Measurements from ENCODE around the gene GNB1L.

GNB1L gene

DNA sequence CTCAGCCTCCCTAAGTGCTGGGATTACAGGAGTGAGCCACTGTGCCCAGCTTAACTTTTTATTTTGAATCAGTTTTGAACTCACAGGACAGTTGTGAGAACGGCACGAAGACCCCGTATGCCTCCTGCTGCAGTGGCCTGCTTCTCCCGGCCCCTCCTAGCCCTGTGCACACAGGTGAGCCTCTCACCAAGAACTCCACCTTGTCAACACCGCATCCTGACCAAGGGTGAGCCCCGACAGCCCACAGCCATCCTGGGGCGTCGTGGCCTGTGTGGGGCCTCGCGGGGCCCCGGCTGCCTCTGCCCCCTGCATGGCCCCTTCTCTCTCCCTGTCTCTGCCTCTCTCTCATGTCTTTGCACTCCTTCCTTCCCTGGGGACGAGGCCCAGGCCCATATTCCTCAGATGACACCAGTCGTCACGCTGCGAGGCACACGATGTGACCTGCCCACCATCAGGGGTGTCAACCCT, 38.8 kb downstream of the GNB1L start:
- no peak for DNase-seq (ENCODE audit: low read depth, low spot score)
- no peak overlapping the region for H3K4me3 ChIP-seq (ENCODE audit: low read depth, low read length)
- CTCF ChIA-PET, result interaction anchor here (1.0 to 1.2 kb wide), 3 partner anchors 15 to 85 kb away, joined by 3 to 5 read pairs (median 3); no protein-coding TSS in a partner anchor
- TF ChIP-seq, protein P1, sequence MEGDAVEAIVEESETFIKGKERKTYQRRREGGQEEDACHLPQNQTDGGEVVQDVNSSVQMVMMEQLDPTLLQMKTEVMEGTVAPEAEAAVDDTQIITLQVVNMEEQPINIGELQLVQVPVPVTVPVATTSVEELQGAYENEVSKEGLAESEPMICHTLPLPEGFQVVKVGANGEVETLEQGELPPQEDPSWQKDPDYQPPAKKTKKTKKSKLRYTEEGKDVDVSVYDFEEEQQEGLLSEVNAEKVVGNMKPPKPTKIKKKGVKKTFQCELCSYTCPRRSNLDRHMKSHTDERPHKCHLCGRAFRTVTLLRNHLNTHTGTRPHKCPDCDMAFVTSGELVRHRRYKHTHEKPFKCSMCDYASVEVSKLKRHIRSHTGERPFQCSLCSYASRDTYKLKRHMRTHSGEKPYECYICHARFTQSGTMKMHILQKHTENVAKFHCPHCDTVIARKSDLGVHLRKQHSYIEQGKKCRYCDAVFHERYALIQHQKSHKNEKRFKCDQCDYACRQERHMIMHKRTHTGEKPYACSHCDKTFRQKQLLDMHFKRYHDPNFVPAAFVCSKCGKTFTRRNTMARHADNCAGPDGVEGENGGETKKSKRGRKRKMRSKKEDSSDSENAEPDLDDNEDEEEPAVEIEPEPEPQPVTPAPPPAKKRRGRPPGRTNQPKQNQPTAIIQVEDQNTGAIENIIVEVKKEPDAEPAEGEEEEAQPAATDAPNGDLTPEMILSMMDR (IDR thresholded peaks at IDR 0.05; ENCODE audit: insufficient read depth, low read length, missing control alignments), result no peak
- POLR2A ChIA-PET, result no interaction called here

DNA sequence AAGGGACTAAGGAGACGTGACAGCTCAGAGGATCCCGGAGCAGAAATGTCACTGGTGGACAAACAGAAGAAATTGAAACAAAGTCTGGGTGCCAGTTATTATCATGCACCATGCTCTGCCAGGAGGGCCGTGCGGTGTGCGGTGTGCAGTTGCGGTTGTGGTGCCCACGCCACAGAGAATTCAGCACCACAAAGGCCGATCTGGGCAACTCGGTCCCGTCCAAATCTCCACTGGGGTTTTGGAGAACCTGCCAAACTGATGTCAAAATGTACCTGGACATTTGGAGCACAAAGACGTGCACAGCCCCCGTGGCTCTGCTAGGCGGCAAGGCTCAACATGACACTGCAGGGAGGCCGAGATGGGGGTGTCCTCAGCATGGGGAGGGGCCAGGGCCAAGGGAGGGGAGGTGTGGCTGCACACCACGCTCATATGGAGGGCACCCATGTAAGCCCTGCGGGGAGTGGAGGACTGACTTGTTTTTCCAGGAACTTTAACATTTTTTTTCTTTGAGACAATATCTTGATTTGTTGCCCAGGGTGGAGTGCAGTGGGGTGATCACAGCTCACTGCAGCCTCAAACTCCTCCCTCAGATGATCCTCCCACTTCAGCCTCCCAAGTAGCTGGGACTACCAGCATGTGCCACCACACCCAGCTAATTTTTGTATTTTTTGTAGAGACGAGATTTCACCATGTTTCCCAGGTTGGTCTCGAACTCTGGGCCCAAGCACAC, 39.4 kb downstream of the GNB1L start:
- ChIA-PET CTCF (interaction anchor here (1.0 to 1.2 kb wide), 3 partner anchors 14 to 85 kb away, joined by 3 to 5 read pairs (median 3); no protein-coding TSS in a partner anchor), POLR2A (no interaction called here)
- no peak overlapping the region for H3K4me3 ChIP-seq (ENCODE audit: low read depth, low read length)
- TF ChIP-seq, protein P1 (IDR thresholded peaks at IDR 0.05; ENCODE audit: insufficient read depth, low read length, missing control alignments), result no peak
- no peak for DNase-seq (ENCODE audit: low read depth, low spot score)

DNA sequence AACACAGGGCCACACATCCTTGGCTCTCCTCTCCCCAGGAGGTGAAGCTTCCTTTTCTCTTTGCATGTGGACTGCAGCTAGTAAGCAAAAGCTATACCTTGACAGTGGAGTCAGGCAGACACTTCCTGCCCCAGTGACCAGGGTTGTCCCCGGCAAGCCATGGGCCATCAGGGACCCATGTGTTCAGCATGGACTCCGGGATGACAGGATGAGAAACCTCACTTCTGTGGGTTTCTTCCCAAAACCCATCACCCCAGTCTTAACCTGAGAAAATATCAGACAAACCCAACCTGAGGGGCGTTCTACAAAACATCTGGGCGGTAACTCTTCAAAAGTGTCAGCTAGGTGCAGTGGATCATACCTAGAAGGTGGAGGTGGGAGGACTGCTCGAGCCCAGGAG, 40.2 kb downstream of the GNB1L start:
- H3K4me3 ChIP-seq (ENCODE audit: low read depth, low read length), result no peak overlapping the region
- TF ChIP-seq, protein P1 (IDR thresholded peaks at IDR 0.05; ENCODE audit: insufficient read depth, low read length, missing control alignments), result no peak
- ChIA-PET POLR2A (no interaction called here), CTCF (interaction anchor here (0.8 to 1.0 kb wide), 3 partner anchors 13 to 96 kb away, joined by 3 to 5 read pairs (median 3); no protein-coding TSS in a partner anchor)
- DNase-seq (ENCODE audit: low read depth, low spot score), result no peak

DNA sequence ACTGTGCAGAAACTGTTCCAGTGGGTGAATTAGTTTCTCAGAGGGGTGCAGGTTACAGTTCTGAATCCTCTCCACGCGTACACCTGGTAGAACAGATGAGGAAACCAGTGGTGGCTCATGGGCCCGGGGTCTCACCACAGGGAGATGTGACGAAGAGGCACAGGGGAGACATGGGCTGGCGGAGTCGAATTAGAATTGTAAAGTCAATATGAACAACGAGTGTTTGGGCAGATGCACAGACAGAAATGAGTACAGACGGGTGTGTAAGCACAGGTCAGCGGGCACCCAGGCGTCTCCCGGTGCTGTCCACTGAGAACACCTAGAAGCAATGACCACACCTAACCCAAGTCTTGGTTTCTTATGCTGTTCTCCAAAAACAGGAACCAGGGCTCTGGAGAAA, 41.8 kb downstream of the GNB1L start:
- H3K4me3 ChIP-seq (ENCODE audit: low read depth, low read length), result no peak overlapping the region
- TF ChIP-seq, protein P1 (IDR thresholded peaks at IDR 0.05; ENCODE audit: insufficient read depth, low read length, missing control alignments), result no peak
- DNase-seq (ENCODE audit: low read depth, low spot score), result no peak
- CTCF ChIA-PET, result interaction anchor here (2.6 kb wide), 1 partner anchor 11 kb away, joined by 15 read pairs; no protein-coding TSS in a partner anchor
- POLR2A ChIA-PET, result no interaction called here

DNA sequence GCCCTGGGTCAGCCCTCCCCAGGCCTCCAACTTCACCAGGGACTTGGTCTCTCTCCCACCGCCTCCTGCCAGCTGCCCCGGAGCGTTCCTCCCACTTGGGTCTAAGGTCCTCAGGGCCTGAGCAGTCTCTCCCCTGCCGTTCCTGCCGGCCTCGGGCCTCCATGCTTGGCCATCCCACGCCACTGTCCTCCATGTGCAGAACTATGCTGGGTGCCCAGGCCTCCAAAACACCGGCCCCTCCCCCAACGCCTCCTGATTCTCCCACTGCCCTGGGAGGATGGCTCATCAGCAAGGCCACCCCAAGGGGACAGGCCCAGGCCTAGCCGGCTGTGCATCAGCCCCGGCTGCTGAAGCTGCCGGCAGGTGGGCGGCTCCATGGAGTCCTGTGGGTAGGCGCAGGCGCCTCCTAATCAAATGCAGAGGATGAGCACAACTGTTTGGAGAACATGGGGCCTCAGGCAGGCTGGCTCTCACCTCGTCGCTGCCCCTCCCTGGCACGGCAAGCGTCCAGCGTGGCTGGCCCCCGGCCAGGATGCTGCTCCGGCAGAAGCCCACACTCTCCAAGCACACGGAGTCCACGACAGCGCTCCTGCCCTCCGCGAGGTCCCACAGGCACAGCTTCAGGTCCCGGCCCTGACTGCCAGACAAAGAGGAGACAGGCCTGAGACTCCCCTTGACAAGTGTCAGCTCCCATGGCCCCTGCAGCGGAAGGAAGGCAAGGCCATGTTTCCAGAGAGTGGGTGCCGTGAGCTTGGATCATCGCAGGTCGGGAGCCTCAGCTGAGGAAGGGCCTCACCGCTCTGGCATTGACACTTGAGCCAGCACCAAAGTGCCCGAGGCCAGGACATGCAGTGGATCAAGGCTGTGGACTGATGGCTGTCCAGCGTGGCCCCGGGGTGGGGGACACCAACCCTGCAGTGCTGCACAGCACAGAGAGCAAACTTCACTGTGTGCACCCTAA, 42.6 kb downstream of the GNB1L start:
- DNase-seq (ENCODE audit: low read depth, low spot score), result no peak
- H3K4me3 ChIP-seq (ENCODE audit: low read depth, low read length), result no peak overlapping the region
- TF ChIP-seq, protein P1 (IDR thresholded peaks at IDR 0.05; ENCODE audit: insufficient read depth, low read length, missing control alignments), result no peak
- ChIA-PET CTCF (interaction anchor here (1.2 to 2.6 kb wide), 2 partner anchors 10 to 24 kb away, joined by 3 to 15 read pairs; no protein-coding TSS in a partner anchor), POLR2A (no interaction called here)
